ENCODE results near the gene PTK6.

The PTK6 gene

DNA sequence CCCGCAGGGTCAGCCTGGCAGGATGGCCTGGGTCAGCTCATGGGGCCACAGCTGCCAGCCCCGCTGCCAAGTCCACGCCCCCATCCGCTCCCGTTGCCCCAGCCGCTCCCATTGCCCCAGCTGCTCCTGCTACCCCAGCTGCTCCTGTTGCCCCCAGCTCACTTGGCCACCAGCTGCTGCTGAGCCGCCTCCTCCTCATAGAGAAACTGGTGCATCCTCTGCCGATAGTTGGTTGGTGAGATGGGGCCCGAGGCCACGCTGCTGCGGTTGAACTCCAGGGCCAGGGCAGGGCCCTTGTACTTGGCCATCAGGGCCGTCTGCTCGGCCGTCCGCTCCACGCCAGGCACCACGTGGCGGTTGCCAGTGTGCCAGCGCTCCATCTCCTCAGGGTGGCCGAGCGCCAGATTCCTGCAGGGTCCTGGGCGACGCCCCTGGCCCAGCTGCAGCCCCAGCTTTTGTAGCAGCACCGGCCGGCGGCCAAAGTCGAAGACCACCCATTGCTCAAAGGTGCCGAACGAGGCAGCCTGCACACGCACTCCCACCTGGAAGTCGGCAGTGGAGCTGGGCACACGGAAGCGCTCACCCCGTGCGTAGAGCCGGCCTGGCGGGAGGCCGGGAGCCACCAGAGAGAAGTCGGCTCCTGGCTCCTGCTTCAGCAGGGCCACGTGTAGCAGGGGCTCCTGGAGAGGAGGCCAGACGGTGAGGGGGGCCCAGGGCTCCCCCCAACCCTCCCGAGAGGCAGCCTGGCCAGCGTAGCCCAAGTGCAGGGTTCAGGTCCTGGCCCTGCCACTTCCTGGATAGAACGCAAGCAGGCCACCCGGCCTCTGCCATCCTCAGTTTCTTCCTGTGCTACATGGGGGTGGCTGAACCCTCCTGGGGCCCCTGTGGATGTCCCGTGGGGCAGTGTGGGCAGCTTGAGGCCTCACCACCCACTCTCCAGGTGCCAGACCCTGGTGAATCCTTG, 32.1 kb upstream of the PTK6 start:
- no peak for DNase-seq

DNA sequence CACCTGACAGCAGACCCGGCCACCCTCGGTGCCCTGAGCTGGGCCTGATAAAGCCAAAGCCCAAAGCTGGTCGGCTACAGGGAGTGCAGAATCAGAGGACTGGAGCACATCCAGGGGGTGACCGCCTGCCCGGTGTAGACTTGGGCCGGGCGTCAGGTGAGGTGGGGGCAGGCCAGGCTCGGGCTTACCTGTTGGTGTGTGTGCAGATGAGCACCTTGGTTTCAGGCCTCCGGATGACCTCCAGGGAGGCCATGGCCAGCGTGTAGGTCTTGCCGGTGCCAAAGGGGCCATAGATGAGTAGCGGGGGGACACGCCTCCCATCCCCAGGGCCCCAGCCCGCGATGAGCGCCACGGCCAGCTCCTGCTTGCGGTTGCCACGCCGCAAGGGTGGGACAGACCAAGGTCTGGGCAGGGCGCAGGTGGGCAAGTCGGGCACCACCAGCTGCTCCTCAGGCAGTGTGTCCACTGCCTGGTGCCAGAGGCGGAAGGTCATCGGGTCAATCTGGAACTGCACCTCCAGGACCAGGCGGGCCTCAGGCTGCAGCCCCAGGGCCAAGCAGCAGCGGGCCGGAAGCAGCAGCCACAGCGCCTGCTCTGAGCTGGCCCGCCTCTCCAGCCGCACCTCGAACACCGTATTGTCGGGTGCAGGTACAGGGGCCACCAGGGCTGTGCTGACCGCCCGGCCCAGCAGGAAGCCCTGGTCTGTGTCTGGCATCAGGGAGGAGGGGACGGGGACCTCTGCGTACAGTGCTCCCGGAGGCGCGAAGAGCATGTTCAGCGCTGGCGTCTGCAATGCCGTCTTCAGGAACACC, 31.2 kb upstream of the PTK6 start:
- no peak for DNase-seq

DNA sequence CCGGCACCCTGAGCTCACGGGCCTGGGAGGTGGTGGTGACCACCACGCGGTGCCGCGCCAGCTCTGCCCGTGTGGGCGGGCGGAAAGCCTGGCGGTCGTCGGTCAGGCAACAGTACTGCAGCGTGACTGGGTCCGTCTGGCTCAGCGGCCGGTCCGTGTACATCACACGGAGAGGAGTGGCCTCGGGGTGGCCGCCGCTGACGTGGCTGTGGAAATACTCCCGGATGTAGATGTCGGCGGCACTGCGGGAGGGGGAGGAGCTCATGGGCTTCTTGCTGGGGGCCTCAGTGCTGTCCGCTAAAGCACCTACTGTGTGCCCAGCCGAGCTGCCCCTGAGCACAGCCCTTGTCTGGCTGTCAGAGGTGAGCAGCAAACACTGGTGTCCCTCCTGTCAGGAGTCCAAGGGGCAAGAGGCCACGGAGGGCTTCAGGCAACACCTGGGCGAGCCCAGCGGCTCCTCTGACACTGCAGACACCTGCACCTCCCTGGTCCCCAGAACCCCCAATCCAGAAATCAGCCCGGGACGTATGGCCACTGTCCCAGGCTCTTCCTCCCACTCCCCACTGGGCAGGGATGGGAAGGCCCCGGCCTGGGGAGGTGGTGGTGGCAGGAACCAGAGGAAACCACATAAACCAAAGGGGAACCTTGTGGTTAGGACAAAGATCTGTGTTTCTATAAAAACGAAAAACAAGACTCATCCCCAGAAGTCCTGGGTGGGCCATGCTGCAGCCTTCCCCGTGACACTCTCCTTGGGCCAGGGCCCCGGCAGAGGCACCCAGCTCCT, 30.4 kb upstream of the PTK6 start:
- DNase-seq, result peak; percentile 71

GRCh38 chr20:63567136-63567385, 29.9 kb upstream of the PTK6 start:
- DNase-seq, result peak; percentile 38

GRCh38 chr20:63566395-63567135, 29.4 kb upstream of the PTK6 start:
- no peak for DNase-seq

DNA sequence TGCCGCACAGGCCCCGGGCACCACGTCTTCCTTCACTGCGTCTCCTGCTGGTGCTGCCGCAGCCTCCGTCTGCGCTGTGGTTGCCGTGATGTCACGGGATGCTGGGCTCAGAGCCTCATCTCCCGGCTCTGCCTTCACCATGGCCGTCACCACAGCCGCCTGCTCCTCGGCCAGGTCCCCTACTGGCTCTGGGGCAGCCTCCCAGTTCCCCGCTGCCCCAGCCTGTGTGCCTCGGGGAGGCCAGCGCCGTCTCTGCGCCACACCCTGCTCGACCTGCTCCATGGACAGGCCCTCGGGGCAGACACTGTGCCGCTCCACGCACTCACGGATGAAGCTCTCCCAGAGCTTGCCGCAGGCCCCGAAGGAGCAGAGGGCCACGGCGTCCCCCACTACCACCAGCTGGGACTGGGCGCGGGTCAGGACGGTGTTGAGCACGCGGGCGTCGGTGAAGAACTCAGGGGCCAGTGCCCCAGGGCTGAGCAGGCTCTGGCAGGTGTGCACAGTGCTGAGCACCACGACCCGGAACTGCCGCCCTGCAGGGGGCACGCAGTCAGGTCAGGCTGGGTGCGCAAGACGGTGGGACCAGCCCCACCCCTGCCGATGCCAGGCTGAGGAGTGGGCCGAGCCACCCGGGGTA, 28.6 kb upstream of the PTK6 start:
- DNase-seq, result no peak

DNA sequence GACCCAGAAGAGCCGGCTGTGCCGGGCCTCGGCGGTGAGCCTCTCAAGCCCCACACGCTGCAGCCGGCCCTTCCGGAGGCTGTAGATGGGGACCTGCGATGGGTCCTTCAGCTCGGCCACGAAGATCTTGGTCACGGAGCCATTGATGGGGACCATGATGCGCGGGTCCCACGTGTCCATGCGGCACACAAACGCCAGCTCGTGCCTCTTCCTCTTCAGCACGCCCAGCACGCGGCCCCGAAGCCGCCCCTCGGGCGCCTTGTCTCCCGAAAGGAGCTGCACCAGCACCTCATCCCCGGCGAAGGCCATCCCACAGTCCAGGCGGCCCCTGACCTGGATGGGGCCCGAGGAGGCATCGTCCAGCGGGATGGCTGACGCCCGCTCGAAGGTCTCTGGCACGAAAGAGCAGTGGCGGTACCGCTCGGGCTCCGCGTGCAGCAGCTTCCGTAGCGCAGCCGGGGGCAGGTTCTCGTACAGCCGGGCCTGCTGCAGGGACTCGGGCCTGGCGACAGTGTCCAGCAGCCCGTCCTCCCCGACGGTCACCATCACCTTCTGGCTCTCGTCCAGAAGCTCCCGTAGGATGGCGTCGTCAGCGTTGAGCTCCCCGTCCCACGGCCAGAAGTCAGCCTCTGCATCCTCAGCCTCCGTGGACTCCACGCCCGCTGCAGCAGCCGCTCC, 28.0 kb upstream of the PTK6 start:
- DNase-seq, result no peak

DNA sequence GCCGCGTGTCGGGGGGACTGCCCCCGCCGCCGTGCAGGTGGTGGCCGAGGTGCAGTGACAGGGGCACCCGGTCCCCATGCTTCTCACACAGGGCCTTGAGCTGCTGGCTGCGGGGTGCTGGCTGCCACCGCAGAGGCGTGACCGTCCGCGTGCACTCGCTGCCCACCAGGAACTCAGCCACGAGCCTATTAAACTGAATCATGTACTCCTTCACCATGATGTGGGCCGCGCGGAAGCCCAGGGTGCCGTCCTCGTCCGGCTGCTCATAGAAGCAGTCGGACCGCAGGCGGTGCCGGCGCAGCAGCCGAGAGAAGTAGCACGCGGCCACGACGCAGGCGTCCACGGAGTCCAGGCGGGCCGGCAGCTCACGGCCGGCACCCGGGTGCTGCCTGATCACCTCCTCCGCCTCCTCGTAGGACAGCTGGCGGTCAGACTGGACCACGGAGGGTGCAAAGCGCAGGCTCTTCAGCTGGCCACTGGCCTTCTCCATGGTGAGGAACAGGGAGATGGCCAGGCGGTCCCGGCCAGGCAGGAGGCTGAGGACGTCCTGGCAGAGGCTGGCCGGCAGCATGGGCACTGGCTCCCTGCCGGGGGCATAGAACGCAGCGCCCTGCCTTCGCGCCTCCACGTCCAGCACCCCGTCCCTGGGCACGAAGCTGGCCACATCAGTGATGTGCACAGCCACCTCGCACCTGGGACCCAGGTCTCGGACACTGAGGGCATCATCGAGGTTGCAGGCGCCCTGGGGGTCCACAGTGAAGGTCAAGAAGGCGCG, 27.0 kb upstream of the PTK6 start:
- DNase-seq, result no peak

- DNase-seq, result no peak
Measured at GRCh38 chr20:63563225-63563935, 26.2 kb upstream of the PTK6 start.

GRCh38 chr20:63562461-63563224, 25.5 kb upstream of the PTK6 start:
- no peak for DNase-seq

- DNase-seq, result no peak
Measured at GRCh38 chr20:63561624-63562396, 24.6 kb upstream of the PTK6 start.

DNA sequence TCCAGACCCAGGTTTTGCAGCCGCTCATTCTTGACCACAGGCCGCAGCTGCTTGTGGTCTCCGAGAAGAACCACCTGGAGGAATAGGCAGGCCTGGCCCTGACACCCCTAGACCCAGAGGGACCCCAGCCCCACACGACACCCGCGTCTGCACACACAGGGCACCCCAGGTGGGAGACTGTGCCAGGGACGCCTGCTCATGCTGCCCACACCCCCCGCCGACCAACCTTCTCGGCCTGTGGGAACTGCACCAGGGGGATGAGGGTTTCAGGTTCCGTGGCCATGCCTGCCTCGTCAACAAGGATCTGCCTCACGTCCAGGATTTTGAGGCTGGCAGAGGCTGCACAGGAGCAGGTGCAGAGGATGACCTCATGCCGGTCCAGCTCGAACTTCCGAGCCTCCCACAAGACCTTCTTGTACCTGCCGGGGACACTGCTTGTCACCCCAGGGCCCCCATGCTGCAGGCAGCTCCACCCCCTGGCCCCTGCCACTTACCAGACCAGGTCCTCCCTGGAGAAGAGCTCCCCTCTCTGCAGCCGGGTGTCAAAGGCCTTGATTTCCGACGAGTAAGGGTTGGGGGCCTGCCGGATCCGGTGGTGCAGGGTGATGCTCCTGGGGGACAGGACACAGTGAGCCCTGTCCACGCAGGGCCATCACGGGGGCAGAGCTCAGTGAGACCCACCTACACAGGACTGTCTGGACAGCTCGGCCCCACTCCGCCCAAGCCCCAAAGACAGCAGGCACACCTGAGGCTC, 23.9 kb upstream of the PTK6 start:
- no peak for DNase-seq

DNA sequence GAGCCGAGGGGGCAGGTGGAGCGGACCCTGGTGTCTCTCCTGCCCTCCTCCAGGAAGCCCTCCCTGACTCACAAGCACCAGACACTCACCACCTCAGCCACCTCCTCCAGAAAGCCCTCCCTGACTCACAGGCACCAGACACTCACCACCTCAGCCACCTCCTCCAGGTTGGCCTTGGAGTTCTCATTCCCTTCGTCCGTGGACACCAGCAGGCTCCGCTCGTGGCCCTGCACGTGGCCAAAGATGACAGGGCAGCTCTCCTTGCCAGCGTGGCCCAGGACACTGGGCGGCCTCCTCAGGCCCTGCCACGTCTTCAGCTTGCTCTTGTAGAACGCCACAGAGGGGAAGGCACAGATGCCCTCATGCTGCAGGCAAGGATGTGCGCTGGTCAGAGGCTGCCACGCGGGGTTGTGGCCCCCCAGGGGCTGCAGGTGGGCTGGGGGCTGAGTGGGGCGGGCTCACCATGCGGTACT, 23.2 kb upstream of the PTK6 start:
- DNase-seq, result no peak

DNA sequence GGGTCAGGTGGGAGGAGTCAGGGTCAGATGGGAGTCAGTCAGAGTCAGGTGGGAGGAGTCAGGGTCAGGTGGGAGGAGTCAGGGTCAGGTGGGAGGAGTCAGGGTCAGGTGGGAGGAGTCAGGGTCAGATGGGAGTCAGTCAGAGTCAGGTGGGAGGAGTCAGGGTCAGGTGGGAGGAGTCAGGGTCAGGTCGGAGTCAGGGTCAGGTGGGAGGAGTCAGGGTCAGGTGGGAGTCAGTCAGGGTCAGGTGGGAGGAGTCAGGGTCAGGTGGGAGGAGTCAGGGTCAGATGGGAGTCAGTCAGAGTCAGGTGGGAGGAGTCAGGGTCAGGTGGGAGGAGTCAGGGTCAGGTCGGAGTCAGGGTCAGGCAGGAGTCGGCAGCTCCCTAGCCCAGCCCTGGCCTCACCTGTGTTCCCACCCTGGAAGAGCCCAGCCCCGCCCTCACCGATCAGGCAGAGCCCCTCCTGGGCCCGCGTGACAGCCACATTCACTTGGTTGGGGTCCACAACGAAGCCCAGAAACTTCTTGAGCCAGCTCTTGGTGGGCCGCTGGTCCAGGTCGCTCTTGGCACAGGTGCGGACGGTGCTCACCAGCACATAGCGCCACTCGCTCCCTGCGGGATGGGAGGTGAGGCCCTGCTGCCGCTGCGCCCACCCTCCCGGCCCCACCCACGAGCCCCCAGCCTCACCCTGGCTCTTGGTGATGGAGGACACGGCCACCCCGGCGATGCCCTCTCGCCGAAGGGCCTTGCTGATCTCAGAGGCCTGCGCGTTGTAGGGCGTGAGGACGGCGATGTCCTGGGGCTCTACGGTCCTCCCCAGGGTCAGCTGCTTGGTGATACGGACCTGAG, 22.5 kb upstream of the PTK6 start:
- DNase-seq, result peak; percentile 74

DNA sequence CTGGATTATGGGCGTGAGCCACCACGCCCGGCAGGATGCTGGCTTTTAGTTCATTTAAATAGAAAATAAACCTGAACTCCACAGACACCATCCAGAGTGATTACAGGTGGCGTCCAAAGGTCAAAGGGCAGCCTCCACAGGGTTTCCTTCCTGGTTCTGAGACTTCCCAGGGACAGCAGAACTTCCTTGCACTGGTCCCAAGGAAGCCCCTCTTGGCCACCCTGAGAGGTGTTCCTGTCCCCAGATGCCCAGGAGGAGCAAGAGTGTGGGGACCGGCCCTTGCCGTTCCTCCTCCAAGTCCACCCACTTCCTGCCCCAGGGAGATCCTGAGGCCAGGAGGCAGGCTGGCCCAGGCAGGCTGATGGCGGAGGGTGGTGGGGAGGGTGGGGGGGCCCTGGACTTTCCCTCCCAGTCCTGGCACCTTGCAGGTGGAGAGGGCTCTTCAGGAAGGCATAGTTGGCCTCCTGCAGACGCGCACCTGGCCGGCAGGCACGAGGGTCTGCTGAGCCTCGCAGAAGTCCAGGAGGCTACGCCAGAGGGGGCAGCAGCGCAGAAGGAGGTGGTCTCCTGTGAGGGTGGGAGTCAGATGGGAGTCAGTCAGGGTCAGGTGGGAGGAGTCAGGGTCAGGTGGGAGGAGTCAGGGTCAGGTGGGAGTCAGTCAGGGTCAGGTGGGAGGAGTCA, 21.8 kb upstream of the PTK6 start:
- DNase-seq, result no peak

DNA sequence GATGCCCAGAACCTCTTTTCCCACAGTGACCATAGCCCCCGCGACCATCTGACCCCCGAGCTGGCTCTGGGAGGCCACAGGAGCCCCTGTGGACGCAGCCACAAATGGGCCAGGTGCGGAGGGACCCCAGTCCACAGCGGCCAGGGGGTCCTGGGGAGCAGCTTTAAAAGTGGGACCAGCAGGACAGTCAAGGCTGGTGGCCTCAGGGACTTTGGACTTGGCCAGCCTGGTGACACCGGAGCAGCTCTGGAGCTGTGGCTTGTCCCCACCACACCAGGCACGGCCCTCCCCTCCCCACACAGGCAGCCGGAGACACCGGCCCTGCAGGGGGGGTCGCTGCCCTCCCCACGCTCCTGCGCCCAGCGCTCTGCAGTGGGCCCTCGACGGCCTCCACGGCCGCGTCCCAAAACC, 20.3 kb upstream of the PTK6 start:
- no peak for DNase-seq

Data from CD4-positive, alpha-beta T cell treated with Interleukin-10 for 1 hour (primary cell).